NCI-H2029 (cell line): ENCODE data around the gene SEMA5A.

Experiments
- DNase-seq: peaks from one replicate; lab custom pipeline; 2025; lab: John Stamatoyannopoulos, UW

The SEMA5A gene

GRCh38 chr5:9212605-9213004, 333.3 kb downstream of the SEMA5A start:
- no peak for DNase-seq

DNA sequence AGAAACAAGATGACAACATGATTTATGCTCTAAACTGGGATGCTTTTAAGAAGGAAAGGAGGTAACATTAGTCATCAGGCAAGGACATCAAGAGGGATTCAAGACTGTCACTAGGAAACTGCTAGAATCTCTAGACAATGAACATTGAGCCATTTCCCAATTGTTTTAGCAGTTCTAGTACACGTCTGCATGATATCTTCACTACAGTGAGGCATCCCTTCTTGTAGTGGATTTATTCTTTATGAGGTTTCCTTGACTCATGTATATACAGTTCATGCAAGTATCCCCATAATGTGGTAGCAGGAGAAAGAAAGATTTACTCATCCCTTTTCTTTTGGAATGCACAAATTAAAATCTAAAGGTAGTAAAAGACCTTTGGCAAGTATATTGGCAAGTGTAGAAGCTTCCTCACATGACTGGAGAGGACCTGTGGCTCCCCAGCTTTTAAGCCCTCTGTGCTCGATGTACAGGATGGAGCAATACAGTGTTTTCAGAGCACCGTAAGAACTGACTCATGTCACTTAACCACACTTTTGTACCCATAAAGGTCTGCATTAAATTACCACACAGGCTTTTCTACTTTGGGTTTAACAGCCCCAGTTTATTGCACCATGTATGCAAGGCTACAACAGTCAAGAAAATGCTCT, 335.9 kb downstream of the SEMA5A start:
- no peak for DNase-seq

GRCh38 chr5:9207817-9208418, 338.0 kb downstream of the SEMA5A start:
- peak; percentile 39 for DNase-seq

- no peak for DNase-seq
Measured at GRCh38 chr5:9202636-9203035, 343.2 kb downstream of the SEMA5A start.

- no peak for DNase-seq
Measured at GRCh38 chr5:9201761-9202160, 344.1 kb downstream of the SEMA5A start.

GRCh38 chr5:9201011-9201410, 344.9 kb downstream of the SEMA5A start:
- DNase-seq = no peak

DNA sequence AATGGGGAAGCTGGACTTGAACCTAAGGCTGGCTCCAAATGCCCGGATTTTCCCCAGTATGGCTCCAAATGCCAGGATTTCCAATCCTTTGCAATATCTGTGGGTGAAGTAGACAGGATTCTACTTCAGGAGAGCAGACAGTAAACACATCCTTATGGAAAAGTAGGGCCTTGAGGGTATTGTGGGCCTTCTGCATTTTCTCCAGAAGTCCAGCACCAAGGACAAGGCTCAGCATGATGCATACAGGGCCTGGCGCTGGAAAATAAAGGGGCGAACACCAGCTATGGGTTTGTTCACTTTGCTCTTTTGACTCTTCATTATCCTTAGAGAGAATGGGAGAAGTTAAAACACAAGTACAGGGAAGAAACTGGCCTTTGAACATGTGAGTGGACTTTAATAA, 347.5 kb downstream of the SEMA5A start:
- no peak for DNase-seq

DNA sequence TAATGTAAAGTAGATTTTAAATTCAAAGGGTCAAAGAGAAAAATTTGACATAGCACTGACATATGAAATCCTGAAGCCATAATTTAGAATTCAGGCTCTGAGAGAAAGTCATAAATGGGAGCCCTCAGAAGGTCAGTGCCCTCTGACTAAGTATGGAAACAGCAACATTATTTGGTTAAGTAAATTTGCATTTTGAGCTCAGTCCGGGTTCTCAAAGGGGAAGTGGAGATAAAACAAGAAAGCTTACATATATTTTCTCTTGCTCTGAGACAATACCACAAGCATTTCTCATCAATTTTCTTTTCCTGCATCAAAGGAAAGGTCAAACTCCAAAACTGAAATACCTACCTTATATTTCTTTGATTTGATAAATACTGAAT, 348.0 kb downstream of the SEMA5A start:
- DNase-seq = no peak

- no peak for DNase-seq
Measured at GRCh38 chr5:9196403-9197227, 349.3 kb downstream of the SEMA5A start.

DNA sequence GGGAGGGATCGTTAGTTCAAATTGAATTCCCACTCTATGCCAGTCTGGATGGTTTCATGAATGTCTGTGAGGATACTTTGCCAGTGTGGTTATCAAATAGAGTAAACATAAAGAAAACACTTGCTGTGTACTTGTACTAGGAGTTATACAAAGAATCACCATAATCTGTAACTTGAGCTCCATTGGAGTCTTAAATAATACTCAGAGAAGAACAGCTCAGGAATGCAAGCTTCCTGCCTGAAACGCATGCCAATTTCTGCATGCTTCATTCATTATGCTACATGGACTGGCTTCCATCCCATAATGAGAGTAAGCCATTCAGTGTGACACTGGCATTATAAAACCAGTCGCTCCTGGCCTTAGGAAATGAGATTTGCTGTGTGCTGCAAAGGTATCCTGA, 351.4 kb downstream of the SEMA5A start:
- DNase-seq = no peak

- no peak for DNase-seq
Measured at GRCh38 chr5:9192266-9192665, 353.6 kb downstream of the SEMA5A start.

- no peak for DNase-seq
Measured at GRCh38 chr5:9189681-9190080, 356.2 kb downstream of the SEMA5A start.

- DNase-seq = no peak
Measured at GRCh38 chr5:9188956-9189355, 356.9 kb downstream of the SEMA5A start.

- no peak for DNase-seq
Measured at GRCh38 chr5:9188131-9188530, 357.7 kb downstream of the SEMA5A start.

GRCh38 chr5:9187614-9188013, 358.3 kb downstream of the SEMA5A start:
- DNase-seq = no peak

DNA sequence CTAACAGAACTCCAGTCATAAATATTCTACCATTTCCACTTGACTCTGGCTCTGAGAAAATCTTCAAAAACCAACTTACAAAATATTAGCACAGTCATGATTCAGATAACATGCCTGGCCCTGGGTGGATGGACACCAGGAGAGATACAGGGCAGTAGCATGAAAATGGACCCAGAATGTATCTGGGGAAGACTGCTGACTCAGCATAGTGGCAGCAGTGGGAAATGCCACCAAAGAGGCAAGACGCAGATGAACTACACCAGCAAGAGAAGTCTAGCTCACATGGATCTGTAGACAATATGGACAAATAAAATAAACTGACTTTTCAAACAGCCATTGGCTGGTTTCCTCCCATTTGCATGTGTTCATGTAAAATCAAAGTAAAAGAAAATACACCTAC, 359.8 kb downstream of the SEMA5A start:
- DNase-seq = no peak

DNA sequence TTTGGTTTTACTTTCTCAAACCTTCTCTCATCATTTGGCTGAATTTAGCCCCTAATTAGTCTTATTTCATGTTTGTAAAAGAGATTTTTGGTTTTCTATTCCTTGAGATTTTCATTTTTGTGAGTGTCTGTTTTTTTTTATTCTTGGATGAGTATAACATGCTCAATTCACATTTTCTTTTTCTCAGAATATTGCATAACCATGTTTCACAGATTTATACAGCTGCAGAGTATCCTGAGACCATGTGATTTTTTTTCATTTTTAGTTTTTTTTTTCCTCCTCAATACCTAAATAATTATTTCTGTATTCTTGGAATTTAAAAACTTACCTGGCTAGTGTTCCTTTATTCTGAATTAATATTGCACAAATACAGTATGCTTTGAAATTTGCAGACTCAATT, 361.9 kb downstream of the SEMA5A start:
- no peak for DNase-seq

DNA sequence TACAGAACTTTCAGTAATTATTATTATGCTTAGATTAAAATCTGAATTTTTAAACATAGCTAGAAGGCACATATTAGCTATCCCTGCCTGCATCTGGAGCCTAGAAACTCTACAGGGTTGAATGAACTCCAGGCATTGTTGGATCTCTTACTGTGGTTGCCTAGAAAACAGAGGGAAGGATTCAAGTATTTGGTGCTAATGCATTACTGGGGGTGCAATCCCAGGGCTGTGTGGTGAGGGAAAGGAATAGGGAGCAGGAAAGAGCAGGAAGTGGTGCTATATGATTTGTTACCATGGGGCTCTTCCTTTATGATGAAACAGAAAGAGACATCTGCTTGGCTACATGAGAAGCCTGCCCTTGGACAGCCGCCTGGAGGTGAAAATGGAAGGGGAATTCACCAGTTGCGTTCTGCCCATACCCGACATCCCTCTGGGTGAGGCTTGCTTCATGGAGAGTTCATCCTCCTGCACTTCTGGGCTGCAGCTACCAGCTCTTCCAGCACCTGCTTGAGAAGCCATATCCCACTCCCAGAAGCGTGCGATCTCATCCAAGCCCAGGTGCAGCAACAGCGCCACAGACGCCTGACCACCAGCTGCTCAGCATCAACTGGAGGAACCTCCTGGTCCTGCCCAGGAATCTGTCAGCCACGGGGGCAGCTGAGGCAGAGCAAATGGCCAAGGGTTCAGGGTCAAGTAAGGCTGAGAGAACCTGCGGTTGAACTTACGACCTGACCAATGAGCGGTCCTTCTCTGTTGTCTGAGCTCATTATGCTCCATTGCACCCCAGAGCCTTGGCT, 362.8 kb downstream of the SEMA5A start:
- no peak for DNase-seq

DNA sequence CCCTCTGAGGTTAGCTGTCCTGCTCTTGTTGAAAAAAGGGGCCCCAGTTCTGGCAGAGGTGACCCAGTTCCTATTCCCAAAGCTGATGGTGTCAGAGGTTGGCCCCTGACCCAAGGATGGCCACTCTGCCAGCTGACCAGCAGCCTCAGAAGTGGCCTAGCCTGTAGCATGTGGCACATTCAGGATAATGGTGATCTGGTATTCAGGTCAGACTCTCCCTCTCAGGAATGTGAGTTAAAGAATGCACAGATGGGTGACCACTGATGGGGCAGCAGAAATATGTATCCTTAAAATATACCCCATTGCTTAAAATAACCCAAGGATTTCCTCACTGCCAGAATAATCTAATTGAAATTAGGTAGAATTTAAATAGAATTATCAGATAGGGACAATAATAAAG, 369.2 kb downstream of the SEMA5A start:
- DNase-seq = no peak

GRCh38 chr5:9174446-9174845, 371.4 kb downstream of the SEMA5A start:
- no peak for DNase-seq

DNA sequence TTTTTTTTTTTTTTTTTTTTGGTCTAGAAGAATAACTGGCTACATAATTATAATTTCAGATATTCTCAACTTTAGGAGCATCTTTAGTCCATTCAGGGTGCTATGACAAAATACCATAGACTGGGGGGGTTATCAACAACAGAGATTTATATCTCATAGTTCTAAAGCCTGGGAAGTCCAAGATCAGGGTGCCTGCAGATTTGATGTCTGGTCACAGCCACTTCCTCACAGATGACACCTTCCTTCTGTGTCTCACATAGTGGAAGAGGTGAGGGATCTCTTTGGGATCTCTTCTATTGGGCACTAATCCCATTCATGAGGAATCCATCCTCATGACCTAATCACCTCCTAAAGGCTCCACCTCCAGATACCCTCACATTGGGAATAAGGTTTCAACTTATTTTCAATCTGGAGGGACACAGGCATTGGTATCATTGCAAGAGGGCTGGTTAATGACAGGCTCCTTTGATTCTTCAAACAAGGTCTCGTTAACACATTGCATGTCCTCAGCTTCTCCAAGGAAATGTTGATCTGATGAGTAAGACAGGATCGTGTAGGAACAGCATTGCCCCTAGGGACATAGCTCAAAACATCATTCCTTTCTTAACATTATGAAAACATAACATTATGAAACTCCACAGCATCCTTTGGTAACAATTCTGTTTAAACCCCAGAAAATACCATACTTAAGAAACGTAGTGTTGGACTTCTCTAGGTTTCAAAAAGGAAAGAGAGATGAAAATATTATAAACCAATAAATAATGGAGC, 372.4 kb downstream of the SEMA5A start:
- DNase-seq = no peak

DNA sequence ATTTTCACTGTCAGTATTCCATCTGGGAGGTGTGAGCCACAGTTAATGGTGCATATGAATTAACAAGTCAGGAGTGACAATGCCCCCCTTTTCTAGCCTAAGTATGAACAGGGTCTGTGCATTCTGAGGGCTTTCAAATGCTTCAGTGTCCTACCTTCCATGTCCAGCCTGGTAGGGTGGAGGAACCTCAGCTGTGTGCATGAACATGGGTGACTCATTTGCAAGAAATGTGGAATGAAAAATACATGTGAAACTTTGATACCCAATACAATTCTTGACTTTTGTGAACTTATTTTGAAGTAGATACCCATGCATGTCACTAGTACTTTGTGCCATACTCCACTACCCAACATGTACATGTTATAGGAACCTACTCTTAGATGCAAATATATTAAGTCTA, 375.8 kb downstream of the SEMA5A start:
- no peak for DNase-seq
